Measurements from ENCODE around the gene STAMBPL1. TPM values are rescaled to one million over a fixed set of nuclear protein-coding genes. Genes with fewer than 3 reads are reported as not detected.

Gene STAMBPL1
- polyA plus RNA-seq, 3 donors: 1.5 to 1.8 (median 1.6) TPM

DNA sequence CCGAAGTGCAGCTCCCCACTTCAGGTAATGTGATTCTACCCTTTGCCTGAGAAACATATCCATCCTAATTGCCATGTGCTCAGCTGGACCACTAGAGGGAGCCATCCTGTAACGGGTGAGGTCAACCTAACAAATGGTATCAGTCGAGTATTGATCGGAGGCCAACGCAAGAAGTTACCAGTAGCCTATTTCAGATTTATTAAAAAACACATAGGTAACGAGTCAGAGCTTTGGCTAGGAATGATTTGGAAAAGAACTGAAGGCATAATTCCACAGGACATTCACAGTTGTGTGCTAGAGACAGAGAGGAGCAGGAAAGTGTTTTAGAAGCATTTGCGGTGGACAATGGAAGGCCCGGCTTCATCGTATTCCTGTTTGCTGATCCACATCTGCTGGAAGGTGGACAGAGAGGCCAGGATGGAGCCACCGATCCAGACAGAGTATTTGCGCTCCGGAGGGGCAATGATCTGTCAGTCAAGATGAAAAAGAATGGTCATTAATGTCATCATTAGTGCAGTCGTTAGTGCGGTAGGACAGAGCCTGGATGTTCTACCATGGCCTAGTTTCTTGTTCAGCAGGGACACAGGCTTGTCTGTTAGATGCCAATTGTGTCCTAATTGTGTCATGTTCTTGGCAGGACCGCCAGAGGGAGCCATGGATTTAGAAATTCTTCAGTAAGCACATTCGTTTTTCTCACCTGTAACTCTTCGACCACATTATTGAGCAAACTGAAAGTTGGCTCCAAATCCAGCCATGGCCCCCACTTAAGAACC is 55.0 kb downstream of the STAMBPL1 start:
- peak in 7 of 11 donors; percentile 55 to 82 (median 73) for DNase-seq (ENCODE audit: extremely low read depth in 1 of 11, low read depth in 9 of 11, low spot score in 4 of 11)

DNA sequence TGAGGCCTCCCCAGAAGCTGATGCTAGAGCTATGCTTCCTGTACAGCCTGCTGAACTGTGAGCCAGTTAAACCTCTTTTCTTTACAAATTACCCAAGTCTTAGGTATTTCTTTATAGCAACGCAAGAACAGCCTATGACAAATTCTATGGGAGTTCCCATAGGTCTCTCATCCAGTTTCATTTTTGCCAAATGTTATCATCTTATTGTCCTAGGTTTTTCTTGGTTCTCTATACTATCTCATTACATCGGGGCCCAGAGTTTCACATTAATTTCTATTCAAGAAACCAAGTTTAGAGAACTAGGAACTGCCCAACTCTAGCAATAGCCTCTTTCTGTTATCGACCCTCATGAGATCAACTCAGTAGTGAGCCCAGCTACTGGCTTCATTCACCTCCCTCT is 56.6 kb downstream of the STAMBPL1 start:
- no peak for DNase-seq (ENCODE audit: extremely low read depth in 1 of 11, low read depth in 9 of 11, low spot score in 4 of 11)

DNA sequence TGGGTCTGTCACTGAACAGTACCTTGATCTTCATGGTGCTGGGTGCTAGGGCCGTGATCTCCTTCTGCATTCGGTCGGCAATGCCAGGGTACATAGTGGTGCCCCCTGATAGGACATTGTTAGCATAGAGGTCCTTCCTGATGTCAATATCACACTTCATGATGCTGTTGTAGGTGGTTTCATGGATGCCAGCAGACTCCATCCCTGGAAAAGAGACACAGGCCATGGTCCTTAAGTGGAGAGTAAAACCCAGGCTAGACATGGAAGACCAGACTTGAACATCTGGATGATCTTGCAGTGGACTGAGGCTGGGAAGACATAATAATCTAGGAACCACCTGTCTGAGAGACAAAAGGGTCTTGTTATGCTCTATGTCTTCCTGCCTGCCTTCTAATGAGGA is 58.0 kb downstream of the STAMBPL1 start:
- no peak for DNase-seq (ENCODE audit: extremely low read depth in 1 of 11, low read depth in 9 of 11, low spot score in 4 of 11)

DNA sequence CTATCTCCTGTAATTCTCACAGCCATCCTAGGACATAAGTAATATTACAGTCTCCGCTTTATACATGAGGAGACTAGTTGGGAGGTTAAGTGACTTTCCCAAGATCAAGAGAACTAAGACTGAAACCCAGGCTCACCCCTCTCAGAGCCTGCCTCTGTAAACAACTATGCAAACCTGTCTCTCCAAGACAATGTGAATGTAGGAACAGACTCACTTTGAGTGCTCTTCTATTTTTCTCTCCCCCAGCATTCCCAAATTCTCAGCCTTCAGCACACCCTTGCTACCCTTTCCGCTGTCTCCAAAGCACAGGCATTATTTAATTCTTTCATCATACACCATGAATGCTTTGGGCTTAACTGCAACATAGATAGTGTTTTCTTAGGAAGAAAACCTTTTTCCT is 58.9 kb downstream of the STAMBPL1 start:
- no peak for DNase-seq (ENCODE audit: extremely low read depth in 1 of 11, low read depth in 9 of 11, low spot score in 4 of 11)

DNA sequence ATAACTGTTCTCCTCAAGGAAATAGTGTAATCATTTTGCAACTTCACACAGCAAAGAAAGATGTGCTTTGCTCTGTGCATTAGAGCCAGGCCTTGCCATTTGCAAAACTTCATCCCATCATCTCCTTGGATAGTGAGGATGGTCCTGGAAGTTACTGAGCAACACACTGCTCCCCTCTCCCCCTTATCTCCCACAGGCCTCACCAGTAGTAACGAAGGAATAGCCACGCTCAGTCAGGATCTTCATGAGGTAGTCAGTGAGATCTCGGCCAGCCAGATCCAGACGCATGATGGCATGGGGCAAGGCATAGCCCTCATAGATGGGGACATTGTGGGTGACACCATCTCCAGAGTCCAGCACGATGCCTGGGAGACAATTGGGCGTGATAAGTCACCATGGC is 61.0 kb downstream of the STAMBPL1 start:
- DNase-seq (ENCODE audit: extremely low read depth in 1 of 11, low read depth in 9 of 11, low spot score in 4 of 11): no peak

DNA sequence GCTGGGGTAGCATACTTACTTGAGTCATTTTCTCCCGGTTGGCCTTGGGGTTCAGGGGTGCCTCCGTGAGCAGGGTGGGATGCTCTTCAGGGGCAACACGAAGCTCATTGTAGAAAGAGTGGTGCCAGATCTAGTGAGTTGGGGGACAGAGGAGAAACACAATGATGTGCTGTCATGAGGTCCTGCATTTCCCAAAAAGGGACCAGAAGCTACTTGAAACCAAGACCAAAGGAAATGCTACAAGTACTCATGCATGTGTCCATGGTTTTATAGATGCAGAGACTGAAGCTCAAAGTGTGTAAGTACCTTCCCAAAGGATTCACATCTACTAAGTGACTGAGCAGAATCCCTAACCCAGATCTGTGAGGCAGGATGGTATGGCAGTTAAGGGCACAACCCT is 63.7 kb downstream of the STAMBPL1 start:
- DNase-seq (ENCODE audit: extremely low read depth in 1 of 11, low read depth in 9 of 11, low spot score in 4 of 11): no peak

DNA sequence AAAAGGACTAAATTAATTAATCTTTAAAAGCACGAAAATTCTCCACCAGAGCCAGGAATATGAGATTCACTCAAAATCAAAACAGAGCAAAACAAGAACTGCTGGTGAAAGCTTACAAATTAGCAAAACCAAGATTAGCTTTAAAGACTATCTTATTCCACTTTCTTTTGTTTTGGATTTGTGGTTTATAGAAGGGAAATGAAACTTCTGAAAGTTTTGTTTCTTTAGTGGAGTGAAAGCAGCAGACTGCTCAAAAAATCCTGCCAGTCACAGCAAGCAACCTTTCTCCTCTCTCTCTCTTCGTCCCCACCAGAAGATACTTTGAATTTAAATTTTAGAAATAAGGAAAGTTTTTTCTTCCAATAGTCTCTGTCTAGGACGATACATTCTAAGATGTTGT is 64.8 kb downstream of the STAMBPL1 start:
- no peak for DNase-seq (ENCODE audit: extremely low read depth in 1 of 11, low read depth in 9 of 11, low spot score in 4 of 11)

DNA sequence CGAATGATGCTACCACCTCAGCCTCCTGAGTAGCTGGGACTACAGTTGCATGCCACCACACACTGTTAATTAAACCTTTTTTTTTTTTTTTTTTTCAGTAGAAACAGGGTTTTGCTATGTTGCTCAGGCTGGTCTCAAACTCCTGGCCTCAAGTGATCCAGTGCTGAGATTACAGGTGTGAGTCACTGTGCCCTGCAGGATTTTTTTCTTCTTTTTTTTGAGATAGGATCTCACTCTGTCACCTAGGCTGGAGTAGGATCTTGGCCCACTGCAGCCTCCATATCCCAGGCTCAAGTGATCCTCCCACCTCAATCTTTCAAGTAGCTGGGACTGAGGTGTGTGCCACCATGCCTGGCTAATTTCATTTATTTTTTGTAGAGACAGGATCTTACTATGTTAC is 66.2 kb downstream of the STAMBPL1 start:
- no peak for DNase-seq (ENCODE audit: extremely low read depth in 1 of 11, low read depth in 9 of 11, low spot score in 4 of 11)

DNA sequence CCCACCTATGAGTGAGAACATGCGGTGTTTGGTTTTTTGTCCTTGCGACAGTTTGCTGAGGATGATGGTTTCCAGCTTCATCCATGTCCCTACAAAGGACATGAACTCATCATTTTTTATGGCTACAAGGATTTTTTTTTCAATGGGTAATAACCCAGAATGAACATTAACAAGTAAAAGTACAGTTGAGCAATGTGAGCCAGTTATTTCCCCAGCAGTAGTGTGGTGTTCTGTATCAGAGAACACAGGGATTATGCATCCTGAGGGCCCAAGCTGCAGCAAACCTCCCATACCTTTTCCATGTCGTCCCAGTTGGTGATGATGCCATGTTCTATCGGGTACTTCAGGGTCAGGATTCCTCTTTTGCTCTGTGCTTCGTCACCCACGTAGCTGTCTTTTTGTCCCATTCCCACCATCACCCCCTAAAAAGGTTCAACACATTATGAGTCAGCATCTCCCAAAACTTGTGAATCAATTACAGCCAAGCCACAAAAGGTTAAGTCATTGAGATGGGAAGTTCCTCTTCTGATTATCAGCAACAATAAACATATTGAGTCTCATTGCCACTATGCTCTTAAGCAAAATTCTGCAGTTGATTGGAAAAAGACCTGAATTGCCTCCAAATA is 67.0 kb downstream of the STAMBPL1 start:
- no peak for DNase-seq (ENCODE audit: extremely low read depth in 1 of 11, low read depth in 9 of 11, low spot score in 4 of 11)

DNA sequence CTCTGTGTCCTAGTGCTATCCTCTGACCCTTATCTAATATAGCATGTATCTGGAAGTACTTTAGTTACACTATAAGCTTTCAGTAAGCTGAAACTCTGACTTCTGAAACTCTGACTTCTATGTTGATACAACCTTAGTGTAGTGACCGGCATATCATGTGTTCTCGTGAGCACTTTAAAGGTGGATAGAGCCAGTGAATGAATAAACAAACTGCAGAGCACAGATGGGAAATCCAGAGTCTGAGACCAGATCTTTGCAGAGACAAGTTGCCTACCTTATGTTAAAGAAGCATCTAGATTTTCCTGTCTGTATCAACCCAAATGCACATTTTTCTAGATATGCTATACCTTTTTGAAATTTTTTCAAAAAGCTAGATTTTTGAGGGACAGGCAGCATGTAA is 69.0 kb downstream of the STAMBPL1 start:
- no peak for DNase-seq (ENCODE audit: extremely low read depth in 1 of 11, low read depth in 9 of 11, low spot score in 4 of 11)

DNA sequence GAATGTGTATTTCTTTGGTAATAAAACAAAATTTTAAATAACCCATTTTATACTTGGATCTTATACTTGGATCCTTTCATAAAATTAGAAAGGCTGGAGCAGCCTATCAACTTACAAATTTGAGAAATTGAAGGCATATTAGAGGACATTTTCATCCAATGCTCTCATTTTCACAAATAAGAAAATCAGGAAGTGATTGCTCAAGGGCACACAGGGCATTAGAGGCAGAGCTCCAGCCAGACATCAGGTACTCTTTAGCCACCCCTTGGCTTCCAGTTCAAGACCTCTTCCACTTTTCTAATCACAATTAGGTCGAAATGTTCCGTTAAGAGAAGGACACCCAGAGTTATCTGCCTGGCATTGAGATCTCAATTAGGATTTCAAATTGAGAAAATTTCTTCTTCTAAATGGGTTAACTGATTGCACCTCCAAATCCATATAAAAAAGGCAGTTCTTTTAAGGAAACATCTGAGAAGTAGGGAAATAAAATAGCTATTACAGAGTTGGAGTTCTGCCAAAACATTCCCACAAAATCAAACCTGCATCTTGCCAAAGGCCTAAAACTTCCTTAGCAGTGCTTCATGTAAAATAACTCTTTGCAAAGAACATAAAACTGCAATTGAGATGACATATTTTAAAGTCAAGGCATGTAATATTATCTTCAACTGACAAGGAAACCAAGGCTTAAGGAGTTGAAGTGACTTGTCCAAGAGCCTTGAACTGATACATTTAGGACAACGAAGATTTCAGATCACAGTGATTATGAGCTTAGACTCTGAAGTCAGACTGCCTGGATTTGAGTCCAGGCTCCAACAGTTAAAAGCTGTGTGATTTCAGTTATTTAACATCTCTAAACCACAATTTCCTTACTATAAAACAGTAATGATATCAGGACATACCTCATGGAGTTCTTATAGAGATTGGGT is 70.1 kb downstream of the STAMBPL1 start:
- DNase-seq (ENCODE audit: extremely low read depth in 1 of 11, low read depth in 9 of 11, low spot score in 4 of 11): no peak

DNA sequence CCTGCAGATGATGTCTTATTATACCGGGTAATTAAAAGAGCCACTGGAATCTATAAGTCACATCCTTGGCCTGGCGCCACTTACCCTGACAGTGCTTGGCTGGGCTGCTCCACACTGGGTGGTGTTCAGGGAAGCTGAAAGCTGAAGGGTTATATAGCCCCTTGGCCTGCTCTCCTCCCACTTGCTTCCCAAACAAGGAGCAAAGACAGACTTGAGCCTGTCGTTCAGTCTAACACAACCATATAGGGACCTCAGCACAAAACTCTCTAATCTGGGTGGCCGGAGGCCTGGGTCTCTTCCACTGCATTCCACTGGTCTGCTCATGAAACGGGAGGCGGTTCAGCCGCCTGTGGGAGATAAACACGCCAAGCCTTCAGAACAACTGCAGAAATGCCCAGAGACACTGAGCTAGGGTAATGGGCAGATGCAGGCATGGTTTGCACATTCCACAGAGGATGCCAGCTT is 72.6 kb downstream of the STAMBPL1 start, which contains the start of gene ACTA2:
Gene ACTA2, minus strand, starts transcription at position 127 of the 465 bp plus-strand sequence. CDS start 3,843 bp downstream, outside the sequence.
- DNase-seq (ENCODE audit: extremely low read depth in 1 of 11, low read depth in 9 of 11, low spot score in 4 of 11): no peak

DNA sequence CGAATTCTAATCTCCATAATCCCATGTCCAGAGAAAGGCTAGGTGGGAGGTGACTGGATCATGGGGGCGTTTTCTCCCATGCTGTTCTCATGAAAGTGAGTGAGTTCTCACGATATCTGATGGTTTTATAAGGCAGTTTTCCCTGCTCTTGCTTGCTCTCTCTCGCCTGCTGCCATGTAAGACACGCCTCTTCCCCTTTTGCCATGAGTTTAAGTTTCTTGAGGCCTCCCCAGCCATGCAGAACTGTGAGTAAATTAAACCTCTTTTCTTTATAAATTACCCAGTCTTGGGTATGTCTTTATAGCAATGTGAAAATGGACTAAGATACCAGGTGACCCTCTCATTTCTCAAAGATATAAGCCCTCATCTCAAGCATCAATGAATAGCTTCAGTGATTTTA is 73.6 kb downstream of the STAMBPL1 start:
- no peak for DNase-seq (ENCODE audit: extremely low read depth in 1 of 11, low read depth in 9 of 11, low spot score in 4 of 11)

DNA sequence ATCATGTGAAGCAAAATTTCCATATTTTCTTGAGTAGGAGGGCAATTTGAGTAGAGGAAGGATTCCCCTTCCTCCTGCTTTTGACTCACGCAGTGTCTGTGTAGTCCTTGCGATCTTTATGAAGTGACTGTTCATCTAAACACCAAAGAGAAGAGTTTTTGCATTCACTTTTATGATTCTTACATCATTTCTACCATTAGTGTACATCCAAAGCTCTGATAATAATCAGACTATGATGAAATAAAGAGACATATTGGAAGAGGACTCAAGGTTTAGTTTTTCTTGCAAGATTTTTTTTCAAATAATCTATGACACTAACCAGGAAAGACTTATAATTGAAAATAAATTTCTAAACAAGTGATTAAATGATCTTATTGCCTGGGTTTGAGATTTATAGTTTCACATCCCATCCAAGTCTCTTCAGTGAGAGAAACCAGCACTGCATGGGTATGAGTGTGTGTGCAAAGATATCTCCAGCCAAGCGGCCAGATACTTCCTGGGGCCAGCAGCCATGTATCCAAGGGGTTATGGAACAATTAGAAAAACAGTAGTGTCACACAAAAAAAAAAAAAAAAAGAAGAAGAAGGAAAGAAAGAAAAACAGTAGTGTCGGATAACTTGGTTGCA is 74.5 kb downstream of the STAMBPL1 start:
- no peak for DNase-seq (ENCODE audit: extremely low read depth in 1 of 11, low read depth in 9 of 11, low spot score in 4 of 11)

DNA sequence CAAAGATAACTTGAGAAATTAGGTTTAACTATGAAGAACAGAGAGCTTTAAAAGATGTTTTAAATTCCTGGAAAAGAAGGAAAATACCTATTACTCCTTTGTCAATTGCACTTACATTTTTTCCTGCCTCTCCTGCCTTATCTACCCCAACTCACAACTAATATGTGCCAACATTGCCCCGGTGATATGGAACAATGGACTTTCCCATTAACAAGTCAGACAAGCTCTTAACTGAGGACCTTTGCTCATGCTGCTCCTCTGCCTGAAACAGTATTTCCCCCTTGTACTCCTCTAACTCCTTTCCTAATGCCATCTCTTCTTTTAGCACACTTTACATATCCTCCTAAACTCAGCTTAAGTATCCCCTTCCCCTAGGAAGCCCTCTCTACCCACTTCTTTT is 77.3 kb downstream of the STAMBPL1 start:
- no peak for DNase-seq (ENCODE audit: extremely low read depth in 1 of 11, low read depth in 9 of 11, low spot score in 4 of 11)

DNA sequence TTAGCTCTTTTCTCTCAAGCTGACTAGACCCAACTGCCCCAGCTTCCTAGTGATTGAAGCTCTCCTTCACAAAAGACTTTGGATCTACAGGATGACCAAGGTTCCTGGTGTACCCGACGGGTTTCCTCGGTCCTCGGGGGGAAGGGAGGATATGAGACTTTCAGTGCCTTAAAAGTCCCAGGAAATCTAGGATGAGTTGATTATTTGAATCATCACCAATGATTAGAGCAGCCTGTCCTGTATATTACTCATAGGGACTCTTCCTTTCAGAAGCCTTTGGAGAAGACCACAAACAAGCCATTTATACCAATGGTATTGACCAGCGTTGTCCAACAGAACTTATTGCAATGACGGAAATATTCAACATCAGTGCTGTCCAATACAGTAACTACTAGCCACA is 78.7 kb downstream of the STAMBPL1 start:
- no peak for DNase-seq (ENCODE audit: extremely low read depth in 1 of 11, low read depth in 9 of 11, low spot score in 4 of 11)

DNA sequence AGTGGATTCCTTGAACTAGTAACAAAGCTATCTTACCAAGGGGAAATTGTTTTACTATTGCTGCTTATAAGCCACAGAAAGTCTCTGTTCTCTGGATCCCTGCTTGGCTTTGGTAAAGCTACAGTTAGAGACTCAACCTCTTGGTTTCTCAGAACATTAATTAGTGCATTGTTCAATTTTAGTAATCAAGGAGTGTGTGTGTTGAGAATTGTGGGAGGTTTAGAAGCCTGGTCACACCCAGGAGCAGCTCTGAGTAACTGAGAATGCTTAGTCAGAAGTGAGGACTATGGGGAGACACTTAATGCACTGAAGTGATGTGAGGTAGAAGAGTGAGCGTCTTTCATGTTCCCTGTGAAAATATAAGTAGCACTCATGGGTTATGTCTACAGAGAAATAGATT is 80.8 kb downstream of the STAMBPL1 start:
- no peak for DNase-seq (ENCODE audit: extremely low read depth in 1 of 11, low read depth in 9 of 11, low spot score in 4 of 11)

DNA sequence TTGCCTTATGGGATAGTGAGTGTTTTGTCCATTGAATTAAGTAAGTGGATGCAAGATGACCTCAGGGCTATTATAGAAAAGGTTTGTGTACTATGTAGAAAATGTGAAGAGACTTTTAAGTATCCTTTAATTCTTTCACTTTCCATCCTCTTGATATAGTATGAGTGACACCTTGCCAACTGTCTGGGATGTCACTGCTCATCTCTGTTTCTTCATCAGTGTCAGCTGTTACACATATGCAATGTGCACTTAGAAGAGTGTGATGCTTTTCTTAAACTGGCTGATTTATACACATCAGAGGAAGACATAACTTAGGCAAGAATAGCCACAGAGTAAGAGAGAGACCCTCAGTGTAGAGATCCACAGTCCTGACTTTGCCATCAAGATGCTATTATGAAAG is 81.2 kb downstream of the STAMBPL1 start:
- no peak for DNase-seq (ENCODE audit: extremely low read depth in 1 of 11, low read depth in 9 of 11, low spot score in 4 of 11)

DNA sequence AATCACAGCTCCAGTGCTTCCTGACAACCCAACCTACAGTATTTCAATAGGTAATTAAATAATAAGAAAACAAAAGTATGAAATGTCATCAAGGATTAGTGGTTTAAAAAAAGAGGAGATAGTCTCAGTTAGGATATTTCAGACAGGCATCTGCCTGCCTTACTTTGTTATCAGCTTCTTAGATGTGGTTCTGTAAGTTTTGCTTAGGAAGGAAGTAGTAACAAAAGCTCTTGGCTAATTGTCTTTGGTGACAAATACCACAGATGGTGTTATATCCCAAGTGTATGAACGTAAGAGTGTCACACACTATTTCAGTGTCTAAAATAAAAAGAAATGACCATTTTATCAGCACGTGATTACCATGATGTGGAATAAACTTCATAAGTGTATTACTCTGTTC is 82.3 kb downstream of the STAMBPL1 start:
- no peak for DNase-seq (ENCODE audit: extremely low read depth in 1 of 11, low read depth in 9 of 11, low spot score in 4 of 11)
